ENCODE measurements around the gene EID1.

GRCh38 chr15:48866141-48866563, 11.8 kb upstream of the EID1 start:
- TF ChIP-seq CTCF (IDR thresholded peaks at IDR 0.05) = no peak
- TF ChIP-seq STAT6 (CRISPR knock-in tag; conservative IDR thresholded peaks at IDR 0.05; ENCODE audit: low read depth) = no peak
- TF ChIP-seq, protein P1, sequence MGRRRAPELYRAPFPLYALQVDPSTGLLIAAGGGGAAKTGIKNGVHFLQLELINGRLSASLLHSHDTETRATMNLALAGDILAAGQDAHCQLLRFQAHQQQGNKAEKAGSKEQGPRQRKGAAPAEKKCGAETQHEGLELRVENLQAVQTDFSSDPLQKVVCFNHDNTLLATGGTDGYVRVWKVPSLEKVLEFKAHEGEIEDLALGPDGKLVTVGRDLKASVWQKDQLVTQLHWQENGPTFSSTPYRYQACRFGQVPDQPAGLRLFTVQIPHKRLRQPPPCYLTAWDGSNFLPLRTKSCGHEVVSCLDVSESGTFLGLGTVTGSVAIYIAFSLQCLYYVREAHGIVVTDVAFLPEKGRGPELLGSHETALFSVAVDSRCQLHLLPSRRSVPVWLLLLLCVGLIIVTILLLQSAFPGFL (CRISPR knock-in tag; IDR thresholded peaks at IDR 0.05; ENCODE audit: borderline replicate concordance) = no peak
- TF ChIP-seq ATF2 (CRISPR knock-in tag; IDR thresholded peaks at IDR 0.05; ENCODE audit: borderline replicate concordance, low read depth) = no peak
- TF ChIP-seq, protein P2, sequence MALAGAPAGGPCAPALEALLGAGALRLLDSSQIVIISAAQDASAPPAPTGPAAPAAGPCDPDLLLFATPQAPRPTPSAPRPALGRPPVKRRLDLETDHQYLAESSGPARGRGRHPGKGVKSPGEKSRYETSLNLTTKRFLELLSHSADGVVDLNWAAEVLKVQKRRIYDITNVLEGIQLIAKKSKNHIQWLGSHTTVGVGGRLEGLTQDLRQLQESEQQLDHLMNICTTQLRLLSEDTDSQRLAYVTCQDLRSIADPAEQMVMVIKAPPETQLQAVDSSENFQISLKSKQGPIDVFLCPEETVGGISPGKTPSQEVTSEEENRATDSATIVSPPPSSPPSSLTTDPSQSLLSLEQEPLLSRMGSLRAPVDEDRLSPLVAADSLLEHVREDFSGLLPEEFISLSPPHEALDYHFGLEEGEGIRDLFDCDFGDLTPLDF (CRISPR knock-in tag; IDR thresholded peaks at IDR 0.05) = no peak
- no peak for TF ChIP-seq NFE2L1 (CRISPR knock-in tag; IDR thresholded peaks at IDR 0.05)
- TF ChIP-seq, protein P3, sequence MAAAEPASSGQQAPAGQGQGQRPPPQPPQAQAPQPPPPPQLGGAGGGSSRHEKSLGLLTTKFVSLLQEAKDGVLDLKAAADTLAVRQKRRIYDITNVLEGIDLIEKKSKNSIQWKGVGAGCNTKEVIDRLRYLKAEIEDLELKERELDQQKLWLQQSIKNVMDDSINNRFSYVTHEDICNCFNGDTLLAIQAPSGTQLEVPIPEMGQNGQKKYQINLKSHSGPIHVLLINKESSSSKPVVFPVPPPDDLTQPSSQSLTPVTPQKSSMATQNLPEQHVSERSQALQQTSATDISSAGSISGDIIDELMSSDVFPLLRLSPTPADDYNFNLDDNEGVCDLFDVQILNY (CRISPR knock-in tag; IDR thresholded peaks at IDR 0.05) = no peak
- TF ChIP-seq RELA (CRISPR knock-in tag; IDR thresholded peaks at IDR 0.05; ENCODE audit: borderline replicate concordance) = no peak
- TF ChIP-seq ZNF263 (CRISPR knock-in tag; IDR thresholded peaks at IDR 0.05; ENCODE audit: low read depth) = no peak
- TF ChIP-seq ZNF416 (CRISPR knock-in tag; IDR thresholded peaks at IDR 0.05) = no peak
- TF ChIP-seq NFYB (CRISPR knock-in tag; conservative IDR thresholded peaks at IDR 0.05; ENCODE audit: low read depth) = no peak

Measured in WTC11 (cell line).